IMR-90 (cell line): ENCODE results near the gene KRT72. TPM values are rescaled to one million over a fixed set of nuclear protein-coding genes. Genes with fewer than 3 reads are reported as not detected.

Experiments used
- ATAC-seq: fragments of 200-7000 bp; cut with Tn5 transposase; 2 replicates; pipeline ENCODE4 v1.9.1; 2020; ENCODE audit warnings: low read depth, mild to moderate bottlenecking, moderate library complexity
- BruUV-seq: library from RNA; stranded (reverse); fragments of 400-500 nt; replicated peaks from 2 replicates; lab custom pipeline; 2021; lab: Mats Ljungman, UMichigan
- CTCF ChIA-PET: fragments of 300-600 bp; formaldehyde crosslinking; extraction: SDS; loops from one replicate; lab custom pipeline; 2021; ENCODE audit warnings: antibody characterized with exemption; lab: Yijun Ruan, JAX
- POLR2A ChIA-PET: fragments of 300-600 bp; sonication (Branson Sonifier 250); formaldehyde crosslinking; loops from one replicate; lab custom pipeline; 2022; ENCODE audit warnings: antibody characterized with exemption; ENCODE audit not compliant: unreplicated experiment; lab: Charles Lee
- DNase-seq: peaks from one replicate; pipeline ENCODE4 v3.0.0; 2013
- H2AFZ ChIP-seq: replicated peaks from 2 replicates; pipeline ENCODE3; 2013; ENCODE audit warnings: low read length, mild to moderate bottlenecking; ENCODE audit not compliant: poor library complexity
- H2AK5ac ChIP-seq: 2 replicates; pipeline ENCODE4 v1.6.1; 2013; ENCODE audit warnings: low read depth, low read length, inconsistent platforms
- H2AK9ac ChIP-seq: replicated peaks from 2 replicates; pipeline ENCODE3; 2013; ENCODE audit warnings: mild to moderate bottlenecking, low read depth, low read length, moderate library complexity; ENCODE audit not compliant: poor library complexity
- H2BK120ac ChIP-seq: 2 replicates; pipeline ENCODE4 v1.6.1; 2013; ENCODE audit warnings: low read depth, low read length, inconsistent platforms
- H2BK15ac ChIP-seq: 3 replicates; pipeline ENCODE4 v1.6.1; 2013; ENCODE audit warnings: low read depth, low read length, inconsistent platforms
- H2BK20ac ChIP-seq: 2 replicates; pipeline ENCODE4 v1.6.1; 2013; ENCODE audit warnings: low read depth, mild to moderate bottlenecking, inconsistent platforms, low read length, moderate library complexity
- H2BK5ac ChIP-seq: 2 replicates; pipeline ENCODE4 v1.6.1; 2013; ENCODE audit warnings: mild to moderate bottlenecking, low read depth, low read length, inconsistent platforms; ENCODE audit not compliant: poor library complexity, severe bottlenecking
- H3K14ac ChIP-seq: replicated peaks from 2 replicates; pipeline ENCODE4 v1.6.1; 2013; ENCODE audit warnings: low read depth, low read length, inconsistent platforms
- H3K18ac ChIP-seq: 2 replicates; pipeline ENCODE4 v1.6.1; 2013; ENCODE audit warnings: low read depth, low read length, control low read depth
- H3K23ac ChIP-seq: 2 replicates; pipeline ENCODE4 v1.6.1; 2013; ENCODE audit warnings: low read depth, low read length, inconsistent platforms
- H3K27ac ChIP-seq: 2 replicates; pipeline ENCODE4 v1.5.1; 2013; ENCODE audit warnings: mild to moderate bottlenecking, control low read depth, low read length; ENCODE audit not compliant: insufficient read depth
- H3K27me3 ChIP-seq: 2 replicates; pipeline ENCODE4 v1.6.1; 2013; ENCODE audit warnings: low read length; ENCODE audit not compliant: control insufficient read depth, insufficient read depth
- H3K36me3 ChIP-seq: 2 replicates; pipeline ENCODE4 v1.6.1; 2013; ENCODE audit warnings: low read length, mixed read lengths; ENCODE audit not compliant: control insufficient read depth, insufficient read depth
- H3K4ac ChIP-seq: 2 replicates; pipeline ENCODE4 v1.6.1; 2013; ENCODE audit warnings: low read depth, low read length, inconsistent platforms
- H3K4me1 ChIP-seq: 2 replicates; pipeline ENCODE4 v1.6.1; 2013; ENCODE audit warnings: low read length, mixed read lengths; ENCODE audit not compliant: control insufficient read depth, insufficient read depth
- H3K4me2 ChIP-seq: 2 replicates; pipeline ENCODE4 v1.6.1; 2013; ENCODE audit warnings: low read depth, mild to moderate bottlenecking, control low read depth, low read length, moderate library complexity
- H3K4me3 ChIP-seq: 2 replicates; pipeline ENCODE4 v1.5.1; 2013; ENCODE audit warnings: low read depth, mild to moderate bottlenecking, control low read depth, low read length, moderate library complexity; ENCODE audit not compliant: insufficient read depth
- H3K56ac ChIP-seq: 2 replicates; pipeline ENCODE4 v1.6.1; 2013; ENCODE audit warnings: low read length, inconsistent platforms; ENCODE audit not compliant: insufficient read depth; ENCODE audit errors: extremely low read depth
- H3K79me1 ChIP-seq, 2 experiments: 2 replicates each; pipeline ENCODE4 v1.6.1; 2013; ENCODE audit warnings: low read length in 2 of 2, inconsistent platforms in 1 of 2, low read depth in 1 of 2
- H3K9ac ChIP-seq: 2 replicates; pipeline ENCODE4 v1.6.1; 2013; ENCODE audit warnings: low read depth, low read length, control low read depth
- H3K9me1 ChIP-seq: 2 replicates; pipeline ENCODE4 v1.6.1; 2013; ENCODE audit warnings: low read length, inconsistent platforms; ENCODE audit not compliant: insufficient read depth
- H3K9me3 ChIP-seq: 2 replicates; pipeline ENCODE4 v1.6.1; 2013; ENCODE audit warnings: low read length; ENCODE audit not compliant: control insufficient read depth, insufficient read depth
- H4K20me1 ChIP-seq: 2 replicates; pipeline ENCODE4 v1.6.1; 2013; ENCODE audit warnings: low read length, inconsistent platforms; ENCODE audit not compliant: insufficient read depth
- H4K5ac ChIP-seq: 2 replicates; pipeline ENCODE4 v1.6.1; 2013; ENCODE audit warnings: mild to moderate bottlenecking, low read depth, low read length, control low read depth
- H4K8ac ChIP-seq, 2 experiments: 2 replicates each; pipeline ENCODE4 v1.6.1; 2013; ENCODE audit warnings: low read depth in 2 of 2, low read length in 2 of 2, control low read depth in 1 of 2, inconsistent platforms in 1 of 2
- H4K91ac ChIP-seq: 2 replicates; pipeline ENCODE4 v1.6.1; 2013; ENCODE audit warnings: low read depth, low read length, inconsistent platforms; ENCODE audit not compliant: insufficient read depth
- BHLHE40 ChIP-seq: fragments of 150-350 bp; IDR thresholded peaks from 2 replicates; pipeline ENCODE4 v1.6.1; 2016; ENCODE audit warnings: mild to moderate bottlenecking, low read depth, low read length
- CEBPB ChIP-seq: IDR thresholded peaks from 2 replicates; pipeline ENCODE4 v1.6.1; 2012; ENCODE audit warnings: low read depth, low read length, improper control_type of control experiment
- CHD1 ChIP-seq: IDR thresholded peaks from 2 replicates; pipeline ENCODE4 v1.6.1; 2012; ENCODE audit warnings: low read depth, low read length, improper control_type of control experiment
- WGBS, 2 experiments: methylation state at CpG; one replicate each; pipeline versions ENCODE4 v1.1.5 to v1.1.7; 2013; ENCODE audit warnings: missing lambda C conversion rate in 2 of 2; ENCODE audit not compliant: insufficient read length in 1 of 2; ENCODE audit errors: extremely low coverage in 2 of 2; 5-methylcytosine and 5-hydroxymethylcytosine counted together
- dilution Hi-C: fragments of 300-500 bp; cut with HindIII; formaldehyde crosslinking; loops from one replicate; pipeline ENCODE4 v1.14.3; 2018; ENCODE audit warnings: low sequenced_read_pairs; ENCODE audit not compliant: unreplicated experiment
- in situ Hi-C: fragments of 300-500 bp; cut with MboI; formaldehyde crosslinking; loops from 3 replicates; pipeline ENCODE4 v1.14.3; 2019; ENCODE audit warnings: low sequenced_read_pairs, inconsistent platforms, mixed read lengths
- intact Hi-C: fragments of 100-400 bp; cut with micrococcal nuclease; formaldehyde crosslinking; loops from 2 replicates; pipeline ENCODE4 v1.10.0; 2022
- polyA plus RNA-seq, 3 experiments: library from polyadenylated mRNA; depleted of rRNA; stranded (reverse); fragments of >200 nt; gene quantifications; 2 replicates each; pipeline ENCODE4 v1.2.3, GENCODE V29; 2012; ENCODE audit warnings: low replicate concordance in 1 of 3
- total RNA-seq: library from RNA; depleted of rRNA; stranded (reverse); fragments of >200 nt; gene quantifications from 2 replicates; pipeline ENCODE4 v1.2.3, GENCODE V29; 2012

The KRT72 gene
- total and polyA plus RNA-seq, 2 of the 4 experiments (the other 2 are of a cell fraction) = not detected

DNA sequence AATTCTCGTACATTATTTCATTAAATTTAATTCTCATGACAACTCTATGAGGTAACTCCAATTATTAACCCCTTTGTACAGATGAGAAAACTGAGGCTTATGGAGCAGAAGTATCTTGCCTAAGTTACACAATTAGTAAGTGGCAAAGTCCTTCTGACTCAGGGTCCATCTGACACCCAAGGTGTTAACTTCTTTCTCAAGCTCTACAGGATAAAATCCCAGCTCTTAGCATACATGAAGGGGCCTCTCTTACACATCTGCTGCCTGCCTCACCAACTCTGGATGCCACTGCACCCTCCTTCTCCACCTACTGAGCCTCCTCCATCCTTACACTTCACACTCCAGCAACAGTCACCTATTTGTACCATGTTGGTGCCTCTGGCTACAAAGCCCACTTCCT, 4.3 kb upstream of the KRT72 start:
- H2BK20ac ChIP-seq = no peak overlapping the region
- WGBS, 2 experiments = no CpG with 5 or more reads among the region's 1 CpG
- H4K8ac ChIP-seq = no peak overlapping the region
- H3K9ac ChIP-seq = no peak overlapping the region
- no peaks in the 10 kb centered on the region for H3K9me3 ChIP-seq
- no peak overlapping the region for H2AK5ac ChIP-seq
- peaks cover 41% of the 10 kb centered on the region for H3K27me3 ChIP-seq
- ChIA-PET POLR2A (no interaction called here), CTCF (no interaction called here)
- no peak overlapping the region for H2BK5ac ChIP-seq
- no peaks in the 10 kb centered on the region for H3K79me1 ChIP-seq
- dilution Hi-C loops = no loop called here
- H4K20me1 ChIP-seq = no peaks in the 10 kb centered on the region
- no peak overlapping the region for H3K14ac ChIP-seq
- no peak overlapping the region for H2BK15ac ChIP-seq
- H2AFZ ChIP-seq = no peak overlapping the region
- in situ Hi-C loops = no loop called here
- no TSS peak for BruUV-seq
- no peak overlapping the region for H3K23ac ChIP-seq
- no peaks in the 10 kb centered on the region for H3K9me1 ChIP-seq
- no peak overlapping the region for H3K4me2 ChIP-seq
- H2BK120ac ChIP-seq = no peak overlapping the region
- no peaks in the 10 kb centered on the region for H3K36me3 ChIP-seq
- no peak overlapping the region for H2AK9ac ChIP-seq
- no peak for DNase-seq
- H3K4ac ChIP-seq = no peak overlapping the region
- intact Hi-C loops = no loop called here
- H3K4me3 ChIP-seq = no peak overlapping the region
- H3K18ac ChIP-seq = no peak overlapping the region
- no peak overlapping the region for H4K91ac ChIP-seq
- no peak overlapping the region for H3K56ac ChIP-seq
- H3K27ac ChIP-seq = no peak overlapping the region
- H4K5ac ChIP-seq = no peak overlapping the region
- no peaks in the 10 kb centered on the region for H3K4me1 ChIP-seq
- TF ChIP-seq BHLHE40 (no peak), CEBPB (no peak), CHD1 (no peak)
- ATAC-seq = no peak
